Astrocyte (in vitro differentiated cells and primary cell): Measurements from ENCODE around the gene SEC63. TPM values are rescaled to one million over a fixed set of nuclear protein-coding genes. Genes with fewer than 3 reads are reported as not detected.
"Not testable (repeated sequence)": the region's sequence is repeated elsewhere in the genome, so short reads cannot be mapped to it uniquely, and the experiment has no call there.

Experiments used
- DNase-seq: peaks from one replicate; pipeline ENCODE4 v3.0.0-alpha.2; 2010; ENCODE audit warnings: low read depth
- FAIRE-seq: peaks from 2 replicates; lab custom pipeline; 2011; peaks lifted over from hg19 to GRCh38; lab: Jason Lieb, UNC
- H2AFZ ChIP-seq: 2 replicates; pipeline ENCODE4 v1.6.0; 2012; ENCODE audit warnings: low read depth, low read length, inconsistent platforms
- H3K27ac ChIP-seq: 2 replicates; pipeline ENCODE4 v1.5.1; 2011; ENCODE audit warnings: low read depth, low read length, inconsistent platforms
- H3K27me3 ChIP-seq: 2 replicates; pipeline ENCODE4 v1.6.0; 2011; ENCODE audit warnings: low read length, inconsistent platforms; ENCODE audit not compliant: insufficient read depth
- H3K36me3 ChIP-seq: 2 replicates; pipeline ENCODE4 v1.5.1; 2011; ENCODE audit warnings: low read length, inconsistent platforms; ENCODE audit not compliant: insufficient read depth
- H3K4me1 ChIP-seq: 2 replicates; pipeline ENCODE4 v1.5.1; 2011; ENCODE audit warnings: low read length, inconsistent platforms; ENCODE audit not compliant: insufficient read depth
- H3K4me2 ChIP-seq: 2 replicates; pipeline ENCODE4 v1.6.0; 2012; ENCODE audit warnings: low read length, inconsistent platforms
- H3K4me3 ChIP-seq: 2 replicates; pipeline ENCODE4 v1.5.1; 2011; ENCODE audit warnings: low read depth, mild to moderate bottlenecking, low read length, inconsistent platforms; ENCODE audit not compliant: insufficient read depth
- H3K79me2 ChIP-seq: 2 replicates; pipeline ENCODE4 v1.6.0; 2012; ENCODE audit warnings: mild to moderate bottlenecking, low read length, inconsistent platforms; ENCODE audit not compliant: insufficient read depth
- H3K9ac ChIP-seq: 2 replicates; pipeline ENCODE4 v1.6.0; 2012; ENCODE audit warnings: mild to moderate bottlenecking, low read length, inconsistent platforms
- H3K9me3 ChIP-seq: 2 replicates; pipeline ENCODE4 v1.5.1; 2012; ENCODE audit warnings: low read depth, mild to moderate bottlenecking, low read length, inconsistent platforms; ENCODE audit not compliant: insufficient read depth
- H4K20me1 ChIP-seq: 2 replicates; pipeline ENCODE4 v1.6.0; 2012; ENCODE audit warnings: low read length, inconsistent platforms; ENCODE audit not compliant: insufficient read depth
- H3K27ac Mint-ChIP-seq: one replicate; pipeline ENCODE4 v1.8.0; 2021; ENCODE audit warnings: mild to moderate bottlenecking, mixed read lengths; ENCODE audit not compliant: unreplicated experiment
- H3K27me3 Mint-ChIP-seq: one replicate; pipeline ENCODE4 v1.8.0; 2021; ENCODE audit warnings: low read depth, mixed read lengths; ENCODE audit not compliant: unreplicated experiment
- H3K36me3 Mint-ChIP-seq: one replicate; pipeline ENCODE4 v1.8.0; 2021; ENCODE audit warnings: low read depth, mixed read lengths; ENCODE audit not compliant: unreplicated experiment
- H3K4me1 Mint-ChIP-seq: one replicate; pipeline ENCODE4 v1.8.0; 2021; ENCODE audit warnings: low read depth, mixed read lengths; ENCODE audit not compliant: unreplicated experiment
- H3K4me3 Mint-ChIP-seq: one replicate; pipeline ENCODE4 v1.8.0; 2021; ENCODE audit warnings: mild to moderate bottlenecking, moderate library complexity, mixed read lengths; ENCODE audit not compliant: unreplicated experiment
- H3K9me3 Mint-ChIP-seq: one replicate; pipeline ENCODE4 v1.8.0; 2021; ENCODE audit warnings: mild to moderate bottlenecking, mixed read lengths; ENCODE audit not compliant: unreplicated experiment
- CTCF ChIP-seq: IDR thresholded peaks from 2 replicates; pipeline ENCODE4 v1.5.1; 2011; ENCODE audit warnings: low read depth, mild to moderate bottlenecking, inconsistent platforms, low read length, moderate library complexity; ENCODE audit not compliant: insufficient read depth
- EZH2 ChIP-seq: IDR thresholded peaks from 2 replicates; pipeline ENCODE4 v1.6.1; 2012; ENCODE audit warnings: mild to moderate bottlenecking, low read length, inconsistent platforms; ENCODE audit not compliant: insufficient read depth
- total RNA-seq: library from RNA; stranded (reverse); gene quantifications from 2 replicates; pipeline ENCODE4 v1.2.1, GENCODE V29; 2021

Gene SEC63
- total RNA-seq, 1 donor from 2014 or later, result 161 TPM

DNA sequence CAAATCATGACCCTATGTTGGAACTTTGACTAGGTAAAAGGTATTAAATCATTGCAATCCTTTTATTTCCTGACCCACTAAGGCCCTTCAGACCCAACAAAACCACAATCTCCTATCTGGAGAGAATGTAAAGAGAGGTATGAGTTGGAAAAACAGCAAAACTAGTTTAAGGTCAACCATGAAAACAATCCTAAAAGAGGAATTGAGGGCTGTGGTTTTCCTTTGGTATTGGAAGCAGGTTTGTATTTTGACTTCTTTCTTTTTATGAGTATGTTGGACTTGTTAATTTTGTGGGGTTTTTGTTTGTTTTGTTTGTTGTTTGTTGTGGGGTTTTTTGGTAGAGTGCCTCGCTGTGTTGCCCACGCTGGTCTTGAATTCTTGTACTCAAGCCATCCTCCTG is 4.7 kb upstream of the SEC63 start:
- H3K4me1 ChIP-seq, result no peaks in the 10 kb centered on the region
- TF ChIP-seq EZH2 (no peak), CTCF (no peak)
- Mint-ChIP-seq H3K27me3 (no peaks in the 10 kb centered on the region), H3K4me1 (peaks cover 7% of the 10 kb centered on the region), H3K9me3 (peaks cover 4% of the 10 kb centered on the region), H3K36me3 (peaks cover 2% of the 10 kb centered on the region), H3K4me3 (no peak overlapping the region), H3K27ac (no peak overlapping the region)
- FAIRE-seq, result no peak
- H3K27me3 ChIP-seq, result no peaks in the 10 kb centered on the region
- no peak overlapping the region for H2AFZ ChIP-seq
- H3K36me3 ChIP-seq, result no peaks in the 10 kb centered on the region
- H3K4me3 ChIP-seq, result no peak overlapping the region
- no peaks in the 10 kb centered on the region for H4K20me1 ChIP-seq
- no peak overlapping the region for H3K4me2 ChIP-seq
- no peak overlapping the region for H3K27ac ChIP-seq
- H3K9me3 ChIP-seq, result no peaks in the 10 kb centered on the region
- peaks cover 3% of the 10 kb centered on the region for H3K79me2 ChIP-seq
- no peak overlapping the region for H3K9ac ChIP-seq
- DNase-seq, result no peak

- Histone ChIP-seq H4K20me1 (peaks cover 24% of the 10 kb centered on the region), H3K4me2 (no peak overlapping the region), H3K36me3 (no peaks in the 10 kb centered on the region), H3K4me1 (no peaks in the 10 kb centered on the region), H3K79me2 (peaks cover 36% of the 10 kb centered on the region), H3K9ac (no peak overlapping the region), H3K9me3 (no peaks in the 10 kb centered on the region), H3K27ac (no peak overlapping the region), H3K27me3 (no peaks in the 10 kb centered on the region), H3K4me3 (no peak overlapping the region), H2AFZ (no peak overlapping the region)
- H3K4me1 Mint-ChIP-seq, result peaks cover 17% of the 10 kb centered on the region
- H3K4me3 Mint-ChIP-seq, result peak overlapping the region; percentile 54
- H3K27ac Mint-ChIP-seq, result no peak overlapping the region
- FAIRE-seq (no peak), DNase-seq (no peak)
- H3K9me3 Mint-ChIP-seq, result peaks cover 2% of the 10 kb centered on the region
- no peak for TF ChIP-seq EZH2
- no peak for TF ChIP-seq CTCF
- no peaks in the 10 kb centered on the region for H3K27me3 Mint-ChIP-seq
- H3K36me3 Mint-ChIP-seq, result peaks cover 12% of the 10 kb centered on the region
Observed at GRCh38 chr6:107959392-107959791, 1.4 kb upstream of the SEC63 start.

DNA sequence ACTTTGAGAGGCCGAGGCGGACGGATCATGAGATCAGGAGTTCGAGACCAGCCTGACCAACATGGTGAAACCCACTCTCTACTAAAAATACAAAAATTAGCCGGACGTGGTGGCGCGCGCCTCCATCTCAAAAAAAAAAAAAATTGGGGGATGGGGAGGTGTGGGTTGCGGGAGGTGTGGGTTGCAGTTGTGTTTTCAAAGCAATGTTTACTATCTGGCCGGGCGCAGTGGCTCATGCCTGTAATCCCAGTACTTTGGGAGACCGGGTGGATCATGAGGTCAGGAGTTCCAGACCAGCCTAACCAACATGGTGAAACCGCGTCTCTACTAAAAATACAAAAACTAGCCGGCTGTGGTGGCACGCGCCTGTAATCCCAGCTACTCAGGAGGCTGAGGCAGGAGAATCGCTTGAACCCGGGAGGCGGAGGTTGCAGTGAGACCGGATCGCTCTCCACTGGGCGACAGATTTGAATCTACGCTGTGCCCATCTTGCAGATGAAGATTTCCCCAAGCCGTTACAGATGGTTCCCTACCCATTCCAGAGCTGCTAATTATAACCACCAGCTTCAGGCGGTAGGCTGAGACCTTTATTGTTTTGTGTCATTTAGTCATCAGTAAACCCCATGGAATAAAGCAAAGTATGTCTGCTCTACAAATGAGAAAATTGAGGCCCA is 818 bp upstream of the SEC63 start:
- H3K27me3 ChIP-seq, H3K36me3 ChIP-seq, DNase-seq, H3K9me3 ChIP-seq, H3K4me1 ChIP-seq, FAIRE-seq, H3K27me3 Mint-ChIP-seq, H3K9me3 Mint-ChIP-seq: not testable (repeated sequence)
- Histone ChIP-seq H3K27ac (peak overlapping the region; percentile 41), H3K9ac (peak overlapping the region; percentile 80), H3K79me2 (peaks cover 39% of the 10 kb centered on the region), H4K20me1 (peaks cover 25% of the 10 kb centered on the region), H2AFZ (peak overlapping the region; percentile 92), H3K4me2 (peak overlapping the region; percentile 91), H3K4me3 (peak overlapping the region; percentile 61)
- Mint-ChIP-seq H3K27ac (peak overlapping the region; percentile 92), H3K4me3 (peak overlapping the region; percentile 90), H3K4me1 (peaks cover 17% of the 10 kb centered on the region), H3K36me3 (peaks cover 12% of the 10 kb centered on the region)
